Effector memory CD8-positive, alpha-beta T cell (primary cell): Measurements from ENCODE around the gene ESRRA.

Experiments used
- ATAC-seq: fragments of 150-1000 bp; cut with Tn5 transposase; replicated peaks from 2 replicates; pipeline ENCODE4 v1.10.0; 2021; ENCODE audit warnings: mild to moderate bottlenecking, moderate library complexity
- DNase-seq, 3 experiments: peaks; one replicate each; pipeline ENCODE4 v3.0.0; 2021
- H3K27ac Mint-ChIP-seq, 2 donors: one replicate each; pipeline ENCODE4 v1.8.0; 2022; ENCODE audit warnings: mild to moderate bottlenecking in 2 of 2, mixed read lengths in 2 of 2, moderate library complexity in 2 of 2
- H3K27me3 Mint-ChIP-seq, 2 donors: one replicate each; pipeline ENCODE4 v1.8.0; 2022; ENCODE audit warnings: mixed read lengths in 2 of 2
- H3K36me3 Mint-ChIP-seq: one replicate; pipeline ENCODE4 v1.8.0; 2022; ENCODE audit warnings: mild to moderate bottlenecking, moderate library complexity, mixed read lengths; ENCODE audit not compliant: insufficient read depth
- H3K4me1 Mint-ChIP-seq, 2 donors: one replicate each; pipeline ENCODE4 v1.8.0; 2022; ENCODE audit warnings: low read depth in 2 of 2, mixed read lengths in 2 of 2
- H3K4me3 Mint-ChIP-seq, 2 donors: one replicate each; pipeline ENCODE4 v1.8.0; 2022; ENCODE audit warnings: mild to moderate bottlenecking in 2 of 2, mixed read lengths in 2 of 2, moderate library complexity in 2 of 2
- H3K9me3 Mint-ChIP-seq, 2 donors: one replicate each; pipeline ENCODE4 v1.8.0; 2022; ENCODE audit warnings: mixed read lengths in 2 of 2
- total RNA-seq, 9 experiments: gene quantifications; one replicate each; lab custom pipeline; 2026; lab: John Stamatoyannopoulos, UW

Gene ESRRA
- total RNA-seq, result 17.5 to 80.2 (median 37.8) reads per million in 9 experiments

- ATAC-seq (peak; percentile 68), DNase-seq (peak; percentile 98 to 99 (median 99))
- Mint-ChIP-seq H3K36me3 (peaks cover 30% of the 10 kb centered on the region), H3K9me3 (no peaks in the 10 kb centered on the region), H3K4me3 (peak within 1 kb of the TSS; percentile 97 to 98), H3K27me3 (peaks cover 7 to 10% of the 10 kb centered on the region in 2 donors), H3K27ac (peak within 1 kb of the TSS; percentile 94 to 96), H3K4me1 (peaks cover 24 to 26% of the 10 kb centered on the region in 2 donors)
Measured at GRCh38 chr11:64305075-64305690, at the start of gene ESRRA. TSS of gene ESRRA (plus strand) at chr11:64305524. CDS start at chr11:64307180, 1,656 bp downstream.

GRCh38 chr11:64256300-64256699 is 49.0 kb upstream of the ESRRA start:
- Mint-ChIP-seq H3K27ac (no peak overlapping the region), H3K36me3 (peaks cover 22% of the 10 kb centered on the region), H3K9me3 (no peaks in the 10 kb centered on the region), H3K4me1 (peaks cover 19 to 24% of the 10 kb centered on the region in 2 donors), H3K27me3 (no peaks in the 10 kb centered on the region), H3K4me3 (no peak overlapping the region)
- ATAC-seq (no peak), DNase-seq (no peak)

GRCh38 chr11:64258356-64258755 is 47.0 kb upstream of the ESRRA start:
- DNase-seq, result no peak
- Mint-ChIP-seq H3K4me3 (no peak overlapping the region), H3K36me3 (peaks cover 20% of the 10 kb centered on the region), H3K4me1 (peaks cover 11 to 17% of the 10 kb centered on the region in 2 donors), H3K27ac (no peak overlapping the region), H3K9me3 (no peaks in the 10 kb centered on the region), H3K27me3 (no peaks in the 10 kb centered on the region)
- no peak for ATAC-seq

GRCh38 chr11:64258946-64259532 is 46.3 kb upstream of the ESRRA start:
- ATAC-seq (peak; percentile 10), DNase-seq (no peak)
- Mint-ChIP-seq H3K27ac (peak overlapping the region in 1 of 2 donors; percentile 59), H3K9me3 (no peaks in the 10 kb centered on the region), H3K36me3 (peaks cover 22% of the 10 kb centered on the region), H3K27me3 (no peaks in the 10 kb centered on the region), H3K4me1 (peaks cover 11 to 13% of the 10 kb centered on the region in 2 donors), H3K4me3 (no peak overlapping the region)

GRCh38 chr11:64259533-64260067 is 45.7 kb upstream of the ESRRA start:
- Mint-ChIP-seq H3K27ac (peak overlapping the region in 1 of 2 donors; percentile 59), H3K4me3 (no peak overlapping the region), H3K36me3 (peaks cover 21% of the 10 kb centered on the region), H3K27me3 (no peaks in the 10 kb centered on the region), H3K4me1 (peaks cover 11 to 12% of the 10 kb centered on the region in 2 donors), H3K9me3 (no peaks in the 10 kb centered on the region)
- peak; percentile 27 for ATAC-seq
- DNase-seq, result no peak

- peaks cover 17% of the 10 kb centered on the region for H3K36me3 Mint-ChIP-seq
- ATAC-seq (no peak), DNase-seq (no peak)
- no peaks in the 10 kb centered on the region for H3K27me3 Mint-ChIP-seq
- no peak overlapping the region for H3K4me3 Mint-ChIP-seq
- H3K27ac Mint-ChIP-seq, result peak overlapping the region in 1 of 2 donors; percentile 59
- no peaks in the 10 kb centered on the region for H3K9me3 Mint-ChIP-seq
- peaks cover 11 to 12% of the 10 kb centered on the region in 2 donors for H3K4me1 Mint-ChIP-seq
Measured at GRCh38 chr11:64260147-64260708, 45.1 kb upstream of the ESRRA start.

GRCh38 chr11:64261556-64262080 is 43.7 kb upstream of the ESRRA start:
- Mint-ChIP-seq H3K4me3 (no peak overlapping the region), H3K9me3 (no peaks in the 10 kb centered on the region), H3K36me3 (peaks cover 17% of the 10 kb centered on the region), H3K27ac (no peak overlapping the region), H3K4me1 (peaks cover 11 to 12% of the 10 kb centered on the region in 2 donors), H3K27me3 (no peaks in the 10 kb centered on the region)
- no peak for ATAC-seq
- DNase-seq, result no peak

- Mint-ChIP-seq H3K4me3 (no peak overlapping the region), H3K4me1 (peaks cover 11 to 12% of the 10 kb centered on the region in 2 donors), H3K36me3 (peaks cover 16% of the 10 kb centered on the region), H3K27me3 (no peaks in the 10 kb centered on the region), H3K9me3 (no peaks in the 10 kb centered on the region), H3K27ac (no peak overlapping the region)
- no peak for ATAC-seq
- no peak for DNase-seq
Measured at GRCh38 chr11:64262271-64263002, 42.9 kb upstream of the ESRRA start.

GRCh38 chr11:64263021-64263946 is 42.0 kb upstream of the ESRRA start:
- no peak overlapping the region for H3K27ac Mint-ChIP-seq
- no peak for ATAC-seq
- H3K36me3 Mint-ChIP-seq, result peaks cover 11% of the 10 kb centered on the region
- no peak for DNase-seq
- H3K4me1 Mint-ChIP-seq, result peaks cover 15 to 17% of the 10 kb centered on the region in 2 donors
- no peaks in the 10 kb centered on the region for H3K9me3 Mint-ChIP-seq
- H3K27me3 Mint-ChIP-seq, result no peaks in the 10 kb centered on the region
- no peak overlapping the region for H3K4me3 Mint-ChIP-seq

- peaks cover 11% of the 10 kb centered on the region for H3K36me3 Mint-ChIP-seq
- H3K27ac Mint-ChIP-seq, result no peak overlapping the region
- H3K4me3 Mint-ChIP-seq, result no peak overlapping the region
- peaks cover 22% of the 10 kb centered on the region in 2 donors for H3K4me1 Mint-ChIP-seq
- no peak for ATAC-seq
- no peaks in the 10 kb centered on the region for H3K27me3 Mint-ChIP-seq
- no peaks in the 10 kb centered on the region for H3K9me3 Mint-ChIP-seq
- no peak for DNase-seq
Measured at GRCh38 chr11:64263947-64264317, 41.4 kb upstream of the ESRRA start.

GRCh38 chr11:64264371-64264852 is 40.9 kb upstream of the ESRRA start:
- Mint-ChIP-seq H3K27ac (no peak overlapping the region), H3K4me3 (no peak overlapping the region)
- no peak for DNase-seq

More at GRCh38 chr11:64264371-64264852, 40.9 kb upstream of the ESRRA start:
- Mint-ChIP-seq H3K36me3 (peaks cover 13% of the 10 kb centered on the region), H3K27me3 (no peaks in the 10 kb centered on the region), H3K9me3 (no peaks in the 10 kb centered on the region), H3K4me1 (peaks cover 22 to 23% of the 10 kb centered on the region in 2 donors)
- ATAC-seq, result no peak
